ENCODE measurements around the gene TMA7.

The TMA7 gene

GRCh38 chr3:48467473-48468267, 27.6 kb downstream of the TMA7 start:
- TF ChIP-seq, protein P1, sequence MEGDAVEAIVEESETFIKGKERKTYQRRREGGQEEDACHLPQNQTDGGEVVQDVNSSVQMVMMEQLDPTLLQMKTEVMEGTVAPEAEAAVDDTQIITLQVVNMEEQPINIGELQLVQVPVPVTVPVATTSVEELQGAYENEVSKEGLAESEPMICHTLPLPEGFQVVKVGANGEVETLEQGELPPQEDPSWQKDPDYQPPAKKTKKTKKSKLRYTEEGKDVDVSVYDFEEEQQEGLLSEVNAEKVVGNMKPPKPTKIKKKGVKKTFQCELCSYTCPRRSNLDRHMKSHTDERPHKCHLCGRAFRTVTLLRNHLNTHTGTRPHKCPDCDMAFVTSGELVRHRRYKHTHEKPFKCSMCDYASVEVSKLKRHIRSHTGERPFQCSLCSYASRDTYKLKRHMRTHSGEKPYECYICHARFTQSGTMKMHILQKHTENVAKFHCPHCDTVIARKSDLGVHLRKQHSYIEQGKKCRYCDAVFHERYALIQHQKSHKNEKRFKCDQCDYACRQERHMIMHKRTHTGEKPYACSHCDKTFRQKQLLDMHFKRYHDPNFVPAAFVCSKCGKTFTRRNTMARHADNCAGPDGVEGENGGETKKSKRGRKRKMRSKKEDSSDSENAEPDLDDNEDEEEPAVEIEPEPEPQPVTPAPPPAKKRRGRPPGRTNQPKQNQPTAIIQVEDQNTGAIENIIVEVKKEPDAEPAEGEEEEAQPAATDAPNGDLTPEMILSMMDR (IDR thresholded peaks at IDR 0.05; ENCODE audit: control insufficient read depth, extremely low read depth, insufficient read depth), result no peak
- DNase-seq (ENCODE audit: low read depth), result no peak
- peak overlapping the region; percentile 71 for H3K4me3 ChIP-seq (ENCODE audit: low read depth, low read length)

- DNase-seq (ENCODE audit: low read depth), result no peak
- no peak overlapping the region for H3K4me3 ChIP-seq (ENCODE audit: low read depth, low read length)
- TF ChIP-seq, protein P1 (IDR thresholded peaks at IDR 0.05; ENCODE audit: control insufficient read depth, extremely low read depth, insufficient read depth), result no peak
Observed at GRCh38 chr3:48468329-48468731, 28.3 kb downstream of the TMA7 start.

DNA sequence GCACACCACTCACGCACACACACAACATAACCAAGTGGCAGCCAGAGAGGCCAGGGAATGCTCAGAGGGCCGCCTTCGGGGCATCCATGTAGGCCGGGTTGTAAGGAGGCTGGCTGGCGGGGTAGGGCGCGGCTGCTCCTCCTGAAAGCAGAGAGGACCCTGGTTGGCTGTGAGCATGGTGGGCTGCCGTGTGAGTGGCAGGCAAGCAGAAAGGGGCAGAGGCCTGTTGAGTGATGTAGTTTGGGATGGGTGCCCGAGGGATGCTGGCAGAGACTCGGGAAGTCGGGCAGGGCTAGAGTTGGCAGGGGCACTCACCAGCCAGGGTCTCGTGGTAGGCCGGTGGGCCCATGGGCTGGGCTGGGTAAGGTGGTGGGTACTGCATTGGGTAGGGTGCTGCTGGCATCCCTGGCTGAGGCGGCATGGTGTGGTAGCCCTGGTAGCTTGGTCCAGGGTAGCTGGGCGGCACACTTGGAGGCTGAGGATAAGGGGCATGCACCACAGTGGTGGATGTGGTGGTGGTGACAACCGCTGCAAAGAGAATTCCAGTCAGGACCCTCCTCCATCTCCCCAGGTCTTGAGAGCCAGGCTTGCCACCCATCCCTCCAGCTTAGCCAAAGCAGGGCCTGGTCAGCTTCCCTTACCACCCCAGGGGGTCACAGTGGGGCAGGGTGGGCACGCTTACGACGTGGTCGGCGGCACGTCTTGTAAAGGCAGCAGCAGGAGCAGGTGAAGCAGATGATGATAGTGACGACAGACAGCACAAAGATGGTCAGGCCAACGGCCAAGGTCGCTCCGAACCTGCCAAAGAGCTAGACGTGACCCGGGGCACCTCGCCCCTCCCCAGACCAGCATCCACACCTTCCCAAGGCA, 29.2 kb downstream of the TMA7 start:
- DNase-seq (ENCODE audit: low read depth), result no peak
- no peak overlapping the region for H3K4me3 ChIP-seq (ENCODE audit: low read depth, low read length)
- TF ChIP-seq, protein P1 (IDR thresholded peaks at IDR 0.05; ENCODE audit: control insufficient read depth, extremely low read depth, insufficient read depth), result no peak

DNA sequence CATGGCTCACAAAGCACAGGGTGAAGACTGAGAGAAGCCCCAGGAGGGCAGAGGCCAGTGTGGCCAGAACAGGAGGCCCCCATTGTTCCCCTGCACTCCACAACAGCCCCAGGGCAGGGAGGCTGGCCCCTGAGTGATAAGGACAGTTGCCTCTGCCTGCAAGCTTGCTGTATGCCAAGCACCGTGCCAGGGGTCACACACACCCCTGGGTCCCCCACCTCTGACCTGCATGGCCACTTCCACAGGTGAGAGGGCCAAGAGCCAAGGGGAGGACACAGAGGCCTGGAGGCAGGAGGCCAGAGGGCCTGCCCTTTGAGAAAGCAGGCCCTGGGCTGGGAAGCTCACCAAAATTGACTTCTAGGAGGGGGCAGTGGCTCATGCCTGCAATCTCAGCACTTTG, 30.2 kb downstream of the TMA7 start:
- no peak overlapping the region for H3K4me3 ChIP-seq (ENCODE audit: low read depth, low read length)
- DNase-seq (ENCODE audit: low read depth), result no peak
- TF ChIP-seq, protein P1 (IDR thresholded peaks at IDR 0.05; ENCODE audit: control insufficient read depth, extremely low read depth, insufficient read depth), result no peak

DNA sequence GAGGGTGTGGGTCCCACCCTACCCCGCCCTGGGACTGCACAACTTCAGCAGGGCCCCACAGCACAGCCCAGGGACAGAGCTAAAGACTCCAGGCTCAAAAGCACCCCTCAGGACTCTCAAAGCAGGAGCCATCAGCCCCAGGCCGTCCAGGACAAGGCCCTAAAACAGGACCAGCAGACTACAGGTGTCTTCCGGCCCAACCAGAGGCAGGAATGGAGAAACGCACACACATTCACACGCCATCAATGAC, 32.5 kb downstream of the TMA7 start:
- H3K4me3 ChIP-seq (ENCODE audit: low read depth, low read length), result peak overlapping the region; percentile 87
- no peak for DNase-seq (ENCODE audit: low read depth)
- TF ChIP-seq, protein P1 (IDR thresholded peaks at IDR 0.05; ENCODE audit: control insufficient read depth, extremely low read depth, insufficient read depth), result no peak

DNA sequence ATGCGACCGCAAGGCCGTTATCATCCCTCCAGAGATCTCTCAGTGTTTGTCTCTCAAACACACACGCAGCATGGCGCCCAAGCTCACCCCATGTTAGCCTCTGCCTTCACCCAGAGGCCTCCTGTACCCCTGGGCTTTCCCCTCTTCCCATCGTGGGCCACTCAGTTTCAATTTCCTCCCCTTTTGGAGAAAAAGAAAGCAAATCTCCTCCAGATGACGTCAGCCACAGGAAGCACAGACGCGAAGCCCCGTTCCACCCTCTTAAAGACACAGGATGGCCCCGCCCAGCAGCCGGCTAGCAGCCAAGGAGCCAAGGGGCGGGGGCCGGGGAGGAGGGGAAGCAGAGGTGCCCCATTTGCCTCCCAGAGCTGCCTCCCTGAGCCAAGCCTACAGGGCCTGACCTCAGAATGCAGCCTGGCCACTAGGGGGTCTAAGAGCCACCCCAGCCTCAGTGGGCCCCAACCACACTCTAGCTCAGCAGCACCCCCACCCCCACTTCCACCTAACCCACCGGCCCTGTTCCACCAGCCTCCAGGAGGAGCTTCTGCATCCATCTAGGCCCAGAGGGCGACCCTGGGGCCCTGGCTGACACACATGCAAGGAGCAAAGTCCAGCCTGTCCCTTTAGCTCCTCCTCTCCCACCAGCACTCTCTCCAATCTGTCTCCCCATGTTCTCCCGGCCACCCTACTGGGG, 33.0 kb downstream of the TMA7 start:
- TF ChIP-seq, protein P1 (IDR thresholded peaks at IDR 0.05; ENCODE audit: control insufficient read depth, extremely low read depth, insufficient read depth), result peak; percentile 42
- H3K4me3 ChIP-seq (ENCODE audit: low read depth, low read length), result peak overlapping the region; percentile 87
- DNase-seq (ENCODE audit: low read depth), result peak; percentile 57

Measured in LNCaP clone FGC (cell line).